Activated CD8-positive, alpha-beta T cell treated with anti-CD3 and anti-CD28 coated beads for 36 hours (primary cell): ENCODE data around the gene OR14A2. TPM values are rescaled to one million over a fixed set of nuclear protein-coding genes. Genes with fewer than 3 reads are reported as not detected.
"Not testable (repeated sequence)": the region's sequence is repeated elsewhere in the genome, so short reads cannot be mapped to it uniquely, and the experiment has no call there.

Experiments
- ATAC-seq: fragments of 200-7000 bp; cut with Tn5 transposase; one replicate; pipeline ENCODE4 v1.10.0; 2021; ENCODE audit warnings: mild to moderate bottlenecking, moderate library complexity
- CTCF ChIA-PET: fragments of 350-600 bp; sonication (Branson Sonifier 250); formaldehyde crosslinking; loops from one replicate; lab custom pipeline; 2021; ENCODE audit warnings: antibody characterized with exemption; lab: Charles Lee
- POLR2A ChIA-PET: fragments of 350-600 bp; sonication (Branson Sonifier 250); formaldehyde crosslinking; loops from one replicate; lab custom pipeline; 2021; ENCODE audit warnings: antibody characterized with exemption; lab: Charles Lee
- DNase-seq: peaks from one replicate; pipeline ENCODE4 v3.0.0-alpha.2; 2020
- H3K27ac Mint-ChIP-seq: one replicate; pipeline ENCODE4 v1.8.0; 2021; ENCODE audit warnings: mild to moderate bottlenecking, mixed read lengths
- H3K27me3 Mint-ChIP-seq: one replicate; pipeline ENCODE4 v1.8.0; 2021; ENCODE audit warnings: mixed read lengths
- H3K36me3 Mint-ChIP-seq: one replicate; pipeline ENCODE4 v1.8.0; 2021; ENCODE audit warnings: low read depth, mixed read lengths
- H3K4me1 Mint-ChIP-seq: one replicate; pipeline ENCODE4 v1.8.0; 2021; ENCODE audit warnings: low read depth, mixed read lengths
- H3K4me3 Mint-ChIP-seq: one replicate; pipeline ENCODE4 v1.8.0; 2021; ENCODE audit warnings: mild to moderate bottlenecking, moderate library complexity, mixed read lengths
- H3K9me3 Mint-ChIP-seq: one replicate; pipeline ENCODE4 v1.8.0; 2021; ENCODE audit warnings: mixed read lengths
- intact Hi-C: fragments of 100-400 bp; cut with micrococcal nuclease; formaldehyde crosslinking; loops from one replicate; pipeline ENCODE4 v1.10.0; 2022
- total RNA-seq, 2 experiments: library from RNA; stranded (reverse); gene quantifications; one replicate each; pipeline ENCODE4 v1.2.3, GENCODE V29; 2021
- TF ChIP-seq, protein P1 (sequence below): fragments of 200-600 bp; IDR thresholded peaks from one replicate; pipeline ENCODE4 v1.8.0; 2022; ENCODE audit warnings: antibody characterized with exemption, mild to moderate bottlenecking

OR14A2 gene
- total RNA-seq, 2 experiments from 2014 or later: not detected

DNA sequence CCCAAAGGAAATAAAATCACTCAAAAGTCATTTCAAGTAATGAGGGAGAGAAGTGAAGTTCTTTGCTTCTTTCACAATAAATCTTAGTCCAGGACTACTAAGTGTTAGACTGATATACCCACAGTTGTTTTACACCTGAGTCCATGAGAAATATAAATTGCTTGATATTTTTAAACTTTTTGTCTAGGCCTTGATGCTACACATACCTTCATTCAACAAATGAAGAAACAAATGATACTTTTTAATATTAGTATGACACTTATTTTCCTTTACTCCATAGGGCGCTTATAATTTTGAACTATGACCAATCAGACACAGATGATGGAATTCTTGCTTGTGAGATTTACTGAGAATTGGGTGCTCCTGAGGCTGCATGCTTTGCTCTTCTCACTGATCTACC, 9.6 kb downstream of the OR14A2 start, which contains the start of gene OR14K1:
OR14K1 (plus strand) TSS at position 301 of the 400 bp plus-strand sequence; CDS start at position 301, 0 bp downstream.
- intact Hi-C loops: no loop called here
- POLR2A ChIA-PET: no interaction called here
- DNase-seq (no peak), ATAC-seq (no peak)
- H3K27ac Mint-ChIP-seq: no peak within 1 kb of the TSS
- H3K4me1 Mint-ChIP-seq: no peaks in the 10 kb centered on the region
- no peak within 1 kb of the TSS for H3K4me3 Mint-ChIP-seq
- H3K27me3 Mint-ChIP-seq: peaks cover 2% of the 10 kb centered on the region
- H3K36me3 Mint-ChIP-seq: no peaks in the 10 kb centered on the region
- H3K9me3 Mint-ChIP-seq: no peaks in the 10 kb centered on the region
- CTCF ChIA-PET: no interaction called here
- TF ChIP-seq, protein P1, sequence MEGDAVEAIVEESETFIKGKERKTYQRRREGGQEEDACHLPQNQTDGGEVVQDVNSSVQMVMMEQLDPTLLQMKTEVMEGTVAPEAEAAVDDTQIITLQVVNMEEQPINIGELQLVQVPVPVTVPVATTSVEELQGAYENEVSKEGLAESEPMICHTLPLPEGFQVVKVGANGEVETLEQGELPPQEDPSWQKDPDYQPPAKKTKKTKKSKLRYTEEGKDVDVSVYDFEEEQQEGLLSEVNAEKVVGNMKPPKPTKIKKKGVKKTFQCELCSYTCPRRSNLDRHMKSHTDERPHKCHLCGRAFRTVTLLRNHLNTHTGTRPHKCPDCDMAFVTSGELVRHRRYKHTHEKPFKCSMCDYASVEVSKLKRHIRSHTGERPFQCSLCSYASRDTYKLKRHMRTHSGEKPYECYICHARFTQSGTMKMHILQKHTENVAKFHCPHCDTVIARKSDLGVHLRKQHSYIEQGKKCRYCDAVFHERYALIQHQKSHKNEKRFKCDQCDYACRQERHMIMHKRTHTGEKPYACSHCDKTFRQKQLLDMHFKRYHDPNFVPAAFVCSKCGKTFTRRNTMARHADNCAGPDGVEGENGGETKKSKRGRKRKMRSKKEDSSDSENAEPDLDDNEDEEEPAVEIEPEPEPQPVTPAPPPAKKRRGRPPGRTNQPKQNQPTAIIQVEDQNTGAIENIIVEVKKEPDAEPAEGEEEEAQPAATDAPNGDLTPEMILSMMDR: no peak

DNA sequence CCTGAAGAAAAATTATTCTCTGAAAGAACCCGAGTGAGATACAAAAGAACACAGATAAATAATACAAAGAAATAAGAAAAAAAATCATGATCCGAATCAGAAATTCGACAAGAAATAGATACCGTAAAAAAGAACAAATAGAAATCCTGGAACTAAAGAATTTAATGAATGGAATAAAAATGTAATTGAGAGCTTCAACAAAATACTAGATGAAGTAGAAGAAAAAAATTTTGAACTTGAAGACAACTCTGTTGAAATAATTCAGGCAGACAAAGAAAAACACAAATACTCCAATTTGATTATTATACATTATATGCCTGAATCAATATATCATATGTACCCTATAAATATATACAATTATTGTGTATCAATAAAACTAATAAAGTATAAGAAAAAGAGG, 26.7 kb downstream of the OR14A2 start:
- ChIA-PET POLR2A (no interaction called here), CTCF (no interaction called here)
- H3K4me1 Mint-ChIP-seq: no peaks in the 10 kb centered on the region
- H3K9me3 Mint-ChIP-seq: peaks cover 2% of the 10 kb centered on the region
- ATAC-seq (no peak), DNase-seq (no peak)
- intact Hi-C loops: no loop called here
- TF ChIP-seq, protein P1: no peak
- H3K4me3 Mint-ChIP-seq: no peak overlapping the region
- H3K36me3 Mint-ChIP-seq: no peaks in the 10 kb centered on the region
- no peak overlapping the region for H3K27ac Mint-ChIP-seq
- peaks cover 2% of the 10 kb centered on the region for H3K27me3 Mint-ChIP-seq

DNA sequence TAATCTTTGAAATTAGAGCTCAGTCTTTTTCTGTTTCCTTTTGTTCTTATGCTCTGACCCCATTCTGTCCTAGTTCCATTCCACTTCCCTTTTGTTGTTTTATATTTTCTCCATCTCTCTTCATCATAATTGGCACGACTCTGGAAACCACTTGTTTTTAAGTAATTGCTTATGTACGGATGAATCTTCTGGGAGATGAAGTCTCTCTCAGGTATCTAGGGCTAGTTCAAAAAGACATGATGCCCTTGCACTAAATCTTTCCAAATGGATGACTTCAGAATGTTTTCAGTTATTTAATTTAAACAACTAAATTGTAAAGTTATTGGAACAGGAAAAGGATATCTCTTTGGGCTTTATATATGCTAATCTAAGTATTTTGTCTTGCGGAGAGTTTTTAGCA, 31.4 kb downstream of the OR14A2 start, which contains the start of gene OR6F1:
OR6F1 (minus strand) TSS at position 101 of the 400 bp plus-strand sequence. CDS start 3,891 bp downstream, outside the sequence.
- intact Hi-C loops: no loop called here
- Mint-ChIP-seq H3K4me1 (no peaks in the 10 kb centered on the region), H3K36me3 (no peaks in the 10 kb centered on the region), H3K27me3 (peaks cover 2% of the 10 kb centered on the region), H3K9me3 (peaks cover 2% of the 10 kb centered on the region), H3K4me3 (no peak within 1 kb of the TSS), H3K27ac (no peak within 1 kb of the TSS)
- TF ChIP-seq, protein P1: no peak
- ATAC-seq: no peak
- POLR2A ChIA-PET: no interaction called here
- DNase-seq: no peak
- CTCF ChIA-PET: no interaction called here

DNA sequence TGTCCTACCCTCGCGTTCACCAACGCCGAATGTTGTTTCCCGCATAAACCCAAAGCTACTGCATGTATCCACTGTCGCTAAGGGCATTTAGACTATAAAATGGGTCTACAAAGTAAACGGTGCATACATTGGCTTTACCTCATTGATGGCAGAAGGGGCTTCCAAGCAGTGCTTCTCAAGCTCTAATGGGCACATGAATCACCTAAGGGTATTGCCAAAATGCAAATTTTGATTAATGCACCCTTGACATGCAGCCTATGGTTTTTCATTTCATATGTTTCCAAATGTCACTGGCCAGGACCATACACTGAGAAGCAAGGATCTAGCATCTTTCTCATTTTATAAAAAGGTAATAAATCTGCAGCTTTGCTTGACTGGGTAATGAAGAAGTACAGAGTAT, 34.2 kb downstream of the OR14A2 start:
- DNase-seq (no peak), ATAC-seq (no peak)
- no peaks in the 10 kb centered on the region for H3K36me3 Mint-ChIP-seq
- peaks cover 2% of the 10 kb centered on the region for H3K27me3 Mint-ChIP-seq
- ChIA-PET POLR2A (no interaction called here), CTCF (no interaction called here)
- intact Hi-C loops: no loop called here
- TF ChIP-seq, protein P1: no peak
- H3K27ac Mint-ChIP-seq: no peak overlapping the region
- H3K4me3 Mint-ChIP-seq: no peak overlapping the region
- no peaks in the 10 kb centered on the region for H3K4me1 Mint-ChIP-seq
- H3K9me3 Mint-ChIP-seq: no peaks in the 10 kb centered on the region

DNA sequence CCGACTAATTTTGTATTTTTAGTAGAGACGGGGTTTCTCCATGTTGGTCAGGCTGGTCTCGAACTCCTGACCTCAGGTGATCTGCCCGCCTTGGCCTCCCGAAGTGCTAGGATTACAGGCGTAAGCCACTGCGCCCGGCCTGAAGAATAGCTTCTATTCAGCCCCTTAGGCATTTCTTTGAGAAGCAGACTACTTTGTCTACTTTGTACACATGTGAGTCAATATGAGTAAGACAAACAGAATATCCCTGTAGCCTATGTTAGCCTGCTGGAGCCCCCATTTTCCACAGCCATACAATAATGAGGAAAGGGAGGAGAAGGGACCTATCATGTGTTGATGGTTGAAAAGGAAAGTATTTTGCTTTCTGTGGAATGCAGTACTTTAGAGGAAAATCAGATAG, 37.3 kb downstream of the OR14A2 start:
- H3K36me3 Mint-ChIP-seq, H3K9me3 Mint-ChIP-seq, POLR2A ChIA-PET, ATAC-seq, intact Hi-C loops, CTCF ChIA-PET, H3K4me1 Mint-ChIP-seq, H3K27me3 Mint-ChIP-seq, DNase-seq, H3K4me3 Mint-ChIP-seq, H3K27ac Mint-ChIP-seq: not testable (repeated sequence)

DNA sequence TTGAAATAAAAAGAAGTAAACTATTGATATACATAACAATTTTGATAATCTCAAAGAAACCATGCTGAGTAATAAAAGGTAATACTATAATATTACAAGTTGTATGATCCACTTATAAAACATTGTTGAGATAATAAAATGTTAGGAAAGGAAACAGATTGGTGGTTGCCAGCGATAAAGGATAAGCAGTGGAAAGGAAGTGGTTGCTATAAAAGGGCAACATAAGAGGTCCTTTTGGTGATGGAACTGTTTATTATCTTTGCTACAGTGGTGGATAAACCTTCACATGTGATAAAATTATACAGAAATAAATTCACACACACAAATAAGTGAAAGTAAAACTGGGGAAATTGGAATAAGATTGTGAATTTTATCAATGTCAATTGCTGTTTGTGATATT, 46.6 kb downstream of the OR14A2 start:
- H3K4me3 Mint-ChIP-seq: no peak overlapping the region
- H3K4me1 Mint-ChIP-seq: no peaks in the 10 kb centered on the region
- intact Hi-C loops: no loop called here
- H3K9me3 Mint-ChIP-seq: peaks cover 4% of the 10 kb centered on the region
- ChIA-PET POLR2A (no interaction called here), CTCF (no interaction called here)
- ATAC-seq (no peak), DNase-seq (no peak)
- TF ChIP-seq, protein P1: no peak
- no peak overlapping the region for H3K27ac Mint-ChIP-seq
- H3K27me3 Mint-ChIP-seq: peaks cover 3% of the 10 kb centered on the region
- no peaks in the 10 kb centered on the region for H3K36me3 Mint-ChIP-seq
